Islet of Langerhans (tissue), 1 donor: ENCODE measurements around the gene SERPINE3.
A peak's percentile ranks its signal among the peaks of the same experiment; 100 is the strongest.

Experiments
- FAIRE-seq: peaks from one replicate; lab custom pipeline; 2011; peaks lifted over from hg19 to GRCh38; lab: Jason Lieb, UNC

The SERPINE3 gene

DNA sequence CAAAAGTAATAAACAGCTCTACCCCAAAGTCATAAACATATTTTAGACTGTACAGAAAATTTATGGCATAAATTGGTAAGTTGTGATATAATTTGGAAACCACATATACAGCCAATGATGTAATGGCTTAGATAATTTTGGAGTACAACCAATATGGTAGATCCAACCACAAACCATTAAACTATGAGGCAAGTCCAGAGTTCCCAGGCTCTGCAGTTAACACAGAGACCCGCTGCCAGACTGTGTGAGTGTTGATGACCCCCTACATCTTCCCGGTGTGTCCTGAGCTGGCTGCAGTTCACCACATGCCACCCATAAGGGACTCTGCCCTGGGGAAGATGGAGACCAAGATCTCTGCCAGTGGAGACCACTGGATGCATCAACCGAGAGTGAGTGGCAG, 9.9 kb upstream of the SERPINE3 start:
- FAIRE-seq, result no peak

DNA sequence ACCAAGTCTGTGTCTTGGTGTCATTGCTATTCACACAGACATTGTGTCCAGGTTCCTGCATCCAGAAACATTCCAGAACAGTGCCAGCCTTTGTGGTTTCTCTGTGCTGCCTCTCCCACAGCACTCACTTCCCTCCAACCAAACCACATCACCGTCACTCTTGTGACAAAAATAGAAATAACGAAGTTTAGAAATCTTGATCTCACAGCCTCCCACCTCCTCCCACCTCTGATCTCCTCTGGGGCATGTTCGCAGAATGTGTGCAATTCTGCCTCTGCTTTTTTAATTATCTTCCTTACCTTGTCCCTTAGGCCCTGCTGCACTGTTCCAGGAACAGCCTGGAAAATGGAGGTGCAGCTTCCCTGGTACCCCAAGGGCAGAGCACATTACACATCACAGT, 8.7 kb upstream of the SERPINE3 start:
- no peak for FAIRE-seq

DNA sequence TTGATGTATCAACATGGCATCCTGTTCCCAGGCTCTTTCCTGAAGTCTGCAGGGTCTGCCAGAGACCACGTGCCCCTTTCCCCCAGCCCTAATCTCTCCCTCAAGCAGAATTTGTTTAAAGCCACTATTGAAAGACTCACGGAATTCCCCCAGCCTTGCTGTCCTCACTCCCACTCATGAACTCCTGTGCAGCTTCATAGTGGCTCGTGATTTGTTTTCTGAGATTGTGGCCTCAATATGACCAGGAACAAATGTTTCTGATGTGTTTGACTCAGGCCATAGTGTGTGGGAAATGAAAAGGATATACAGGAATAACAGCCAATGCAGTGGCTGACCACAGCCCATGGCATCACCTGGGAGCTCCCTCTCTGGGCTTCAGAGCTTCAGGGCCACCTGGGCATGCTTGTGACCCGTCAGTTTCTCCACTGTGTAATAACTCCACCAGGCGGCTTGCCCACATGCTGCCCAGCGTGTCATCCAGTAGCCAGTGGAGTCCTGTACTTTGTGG, 8.1 kb upstream of the SERPINE3 start:
- FAIRE-seq, result no peak

DNA sequence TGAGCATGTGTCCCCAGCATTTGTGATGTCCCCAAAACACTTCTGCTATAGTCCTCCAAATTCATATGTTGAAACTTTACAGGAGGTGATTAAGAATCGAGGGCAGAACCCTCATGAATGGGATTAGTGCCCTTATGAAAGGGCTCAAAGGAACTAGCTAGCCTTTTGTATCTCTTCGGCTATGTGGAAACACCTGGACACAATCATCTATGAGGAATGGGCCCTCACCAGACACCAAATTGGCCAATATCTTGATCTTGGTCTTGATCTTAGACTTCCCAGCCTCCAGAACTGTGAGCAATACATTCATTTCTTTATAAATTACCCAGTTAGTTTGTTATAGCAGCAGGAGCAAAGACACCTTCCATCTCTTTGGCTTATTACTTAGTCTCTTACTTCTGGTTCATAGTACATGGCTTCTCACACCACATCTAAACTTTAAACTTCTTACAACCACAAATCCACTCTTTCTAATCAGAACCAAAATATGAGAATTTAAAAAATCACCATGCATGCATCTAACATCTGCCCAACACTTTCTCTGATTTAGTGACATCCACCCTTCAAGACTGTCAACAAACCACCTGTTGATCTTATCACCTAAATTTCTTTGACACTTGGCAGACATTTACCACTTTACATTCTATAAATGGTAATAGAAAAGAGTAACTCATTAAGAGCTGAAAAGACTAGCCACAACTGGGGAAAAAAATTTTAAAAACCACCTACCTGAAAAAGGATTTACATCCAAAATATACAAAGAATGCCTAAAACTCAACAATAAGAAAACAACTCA, 6.7 kb upstream of the SERPINE3 start:
- FAIRE-seq, result no peak

DNA sequence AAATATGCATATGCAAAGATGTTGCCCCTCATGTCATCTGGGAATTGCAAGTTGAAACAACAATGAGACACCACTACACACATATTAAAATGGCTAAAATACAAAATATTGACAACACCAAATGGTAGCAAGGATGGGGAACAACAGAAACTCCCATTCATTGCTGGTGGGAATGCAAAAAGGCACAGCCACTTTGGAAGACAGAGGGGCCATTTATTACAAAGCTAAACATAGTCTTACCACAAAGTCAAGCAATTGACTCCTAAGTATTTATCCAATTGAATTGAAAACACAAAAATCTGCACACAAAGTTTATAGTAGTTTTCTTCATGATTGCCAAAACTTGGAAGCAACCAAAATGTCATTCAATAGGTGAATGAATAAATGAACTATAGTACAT, 6.1 kb upstream of the SERPINE3 start:
- no peak for FAIRE-seq

DNA sequence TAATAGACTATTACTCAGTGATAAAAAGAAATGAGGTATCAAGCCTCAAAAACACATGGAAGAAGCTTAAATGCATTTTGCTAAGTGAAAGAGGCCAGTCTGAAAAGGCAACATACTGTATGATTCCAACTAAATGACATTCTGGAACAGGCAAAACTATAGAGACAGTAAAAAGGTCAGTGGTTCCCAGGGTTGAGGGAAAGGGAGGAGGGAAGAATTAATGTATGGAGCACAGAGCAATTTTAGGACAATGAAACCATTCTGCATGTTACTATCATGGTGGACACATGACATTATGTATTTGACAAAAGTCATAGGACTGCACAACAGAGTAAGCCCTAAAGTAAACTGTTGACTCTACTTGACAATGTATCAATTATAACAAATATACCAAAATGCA, 5.7 kb upstream of the SERPINE3 start:
- FAIRE-seq, result no peak

DNA sequence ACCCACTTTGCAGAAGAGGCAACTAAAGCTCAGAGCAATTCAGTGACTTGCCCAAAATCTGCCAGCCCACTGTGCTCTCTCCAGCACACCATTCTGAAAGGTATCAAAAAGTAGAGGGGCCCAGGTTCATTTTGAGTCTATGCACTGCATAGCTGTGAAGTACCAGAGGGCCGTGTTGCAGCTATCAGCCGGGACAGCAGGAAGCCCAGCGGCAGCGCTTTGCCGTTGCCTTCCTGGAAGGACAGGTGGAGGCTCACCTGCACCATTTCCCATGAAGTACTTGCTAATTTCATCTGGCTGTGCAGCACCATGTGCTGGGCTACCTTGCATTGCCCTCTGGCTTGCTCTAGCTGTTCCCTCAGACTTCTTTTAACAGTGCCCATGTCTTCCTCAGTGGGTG, 2.7 kb upstream of the SERPINE3 start:
- FAIRE-seq, result no peak

DNA sequence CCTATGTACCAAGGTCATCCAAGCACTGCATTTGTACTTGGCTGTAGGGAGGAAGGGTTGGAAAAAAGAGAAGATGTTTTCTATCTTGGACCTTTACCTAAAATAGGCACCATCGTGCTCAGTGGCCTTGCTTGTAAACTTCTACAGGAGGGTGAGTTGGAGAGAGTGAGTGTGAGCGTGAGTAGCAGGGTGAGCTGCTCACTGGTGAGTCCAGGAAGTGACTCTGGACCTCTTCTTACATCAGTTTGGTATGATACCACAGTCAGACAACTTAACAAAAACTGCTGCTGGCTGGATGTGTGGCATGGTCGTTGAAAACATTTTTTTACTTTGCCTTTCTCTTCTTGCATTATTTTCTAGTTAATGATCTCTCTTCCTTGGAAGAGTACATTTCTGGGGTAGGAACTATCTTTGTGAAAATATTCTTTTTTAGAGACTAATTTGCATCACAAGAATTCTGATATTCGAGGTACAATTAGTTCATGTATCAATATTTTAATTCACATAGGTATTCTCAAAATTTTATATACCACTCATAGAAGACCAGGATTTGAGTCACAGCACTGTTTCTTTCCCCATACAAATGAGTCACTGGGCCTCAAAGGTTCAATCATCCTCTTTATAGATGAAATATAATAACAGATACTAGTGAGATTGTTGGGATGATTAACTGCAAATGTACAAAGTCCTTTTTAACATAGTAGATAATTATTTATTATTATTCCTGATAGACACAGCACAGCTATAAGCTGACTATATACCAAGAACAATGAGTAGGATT, 651 bp downstream of the SERPINE3 start:
- no peak for FAIRE-seq

DNA sequence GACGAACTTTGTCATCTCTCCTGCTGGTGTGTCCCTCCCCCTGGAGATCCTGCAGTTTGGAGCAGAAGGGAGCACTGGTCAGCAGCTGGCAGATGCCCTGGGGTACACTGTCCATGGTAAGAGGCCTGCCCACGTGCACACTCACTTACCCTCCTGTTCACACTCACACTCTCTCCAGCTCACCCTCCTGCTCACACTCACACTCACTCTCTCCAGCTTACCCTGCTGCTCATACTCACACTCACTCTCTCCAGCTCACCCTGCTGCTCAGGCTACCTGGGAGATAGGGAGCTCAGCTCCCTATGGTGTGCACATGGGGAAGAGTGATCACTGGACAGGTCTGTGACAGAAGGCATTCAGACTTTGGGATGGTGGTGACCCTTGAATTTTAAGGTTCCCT, 1.7 kb downstream of the SERPINE3 start:
- no peak for FAIRE-seq

DNA sequence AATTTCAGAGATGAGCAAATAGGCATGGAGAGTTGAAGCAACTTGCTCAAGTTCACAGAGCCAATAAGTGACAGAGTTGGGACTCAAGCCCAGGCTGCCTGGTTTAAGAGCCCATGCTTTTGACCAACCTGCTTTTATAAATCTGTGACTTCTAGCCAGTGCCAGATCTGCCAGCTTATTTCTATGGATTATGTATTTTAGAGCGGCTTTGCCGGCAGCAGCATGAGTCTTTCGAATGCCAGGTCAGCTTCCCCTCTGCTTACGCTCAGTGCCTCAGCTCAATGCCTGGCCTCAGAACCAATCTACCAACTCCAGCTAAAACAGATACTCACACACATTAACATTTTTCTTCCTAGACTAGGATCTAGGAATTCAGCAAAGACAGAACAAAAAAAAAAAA, 2.3 kb downstream of the SERPINE3 start:
- FAIRE-seq, result no peak

DNA sequence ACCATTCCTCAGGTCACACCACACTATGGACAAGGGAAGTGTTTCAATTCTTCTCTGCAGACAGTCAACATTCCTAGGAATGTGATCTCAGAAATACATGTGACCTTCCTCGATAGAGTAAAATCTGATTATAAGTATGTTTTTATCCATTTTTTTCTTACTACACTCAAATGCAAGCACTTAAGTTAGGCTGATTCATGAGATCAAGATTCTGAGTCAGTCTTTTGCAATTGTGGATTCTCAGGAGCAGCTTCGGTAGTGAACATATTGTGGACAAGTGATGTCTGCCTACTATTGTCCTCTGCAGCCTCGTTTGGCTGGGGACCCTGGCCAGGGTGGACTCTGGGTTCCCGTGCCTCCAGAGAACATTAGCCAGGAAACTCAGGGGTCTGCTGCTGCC, 3.2 kb downstream of the SERPINE3 start:
- FAIRE-seq, result no peak

DNA sequence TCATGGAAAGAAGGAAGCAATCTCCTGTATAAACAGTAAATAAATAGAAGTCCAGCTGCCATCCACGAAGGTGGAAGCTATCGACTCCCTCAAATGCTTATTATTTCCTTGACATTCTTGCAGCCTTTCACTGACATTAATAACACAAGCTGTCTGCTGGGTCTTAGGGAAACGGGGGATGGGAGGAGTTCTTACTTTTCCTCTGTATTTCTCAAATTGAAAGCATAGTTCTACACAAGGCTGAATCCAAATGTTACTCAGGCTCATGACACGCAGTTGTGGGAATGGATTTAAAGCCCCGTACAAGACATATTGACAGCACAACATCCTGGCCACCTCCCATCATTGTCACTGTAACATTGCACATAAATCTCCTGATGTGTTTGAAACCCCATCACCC, 4.0 kb downstream of the SERPINE3 start:
- FAIRE-seq, result no peak

DNA sequence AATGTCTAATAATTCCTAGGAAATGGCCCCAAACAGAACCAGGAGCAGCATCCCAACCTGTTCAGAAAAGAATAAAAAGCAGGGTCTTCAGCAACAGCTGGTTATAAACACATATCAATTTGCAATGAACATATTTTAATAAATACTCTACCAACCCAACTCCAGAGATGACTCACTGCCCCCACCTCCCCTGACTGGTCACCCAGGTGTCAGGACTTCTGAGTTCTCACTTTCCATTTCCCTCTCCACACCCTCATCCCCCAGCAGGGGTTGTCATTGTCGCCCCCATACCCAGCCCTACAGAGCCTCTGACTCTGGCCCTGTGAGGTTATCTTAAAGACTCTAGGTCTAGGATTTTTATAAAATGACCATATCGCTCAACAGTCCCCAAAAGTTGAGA, 6.9 kb downstream of the SERPINE3 start:
- FAIRE-seq, result no peak

DNA sequence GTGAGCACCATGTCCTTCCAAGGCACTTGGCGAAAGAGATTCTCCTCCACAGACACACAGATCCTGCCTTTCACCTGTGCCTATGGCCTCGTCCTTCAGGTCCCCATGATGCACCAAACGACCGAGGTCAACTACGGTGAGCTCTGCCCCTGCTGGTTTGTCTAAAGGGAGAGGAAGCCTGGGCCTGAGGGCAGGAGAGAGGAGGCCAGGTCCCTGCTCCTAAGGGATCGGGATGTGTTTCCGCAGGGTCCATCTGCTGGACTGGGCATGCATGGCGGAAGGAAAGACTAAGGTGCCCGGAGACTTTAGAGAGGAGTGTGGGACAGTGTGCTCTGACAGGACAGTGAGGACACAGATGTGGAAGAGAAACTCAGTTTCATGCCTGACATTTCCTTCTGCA, 7.6 kb downstream of the SERPINE3 start:
- no peak for FAIRE-seq

DNA sequence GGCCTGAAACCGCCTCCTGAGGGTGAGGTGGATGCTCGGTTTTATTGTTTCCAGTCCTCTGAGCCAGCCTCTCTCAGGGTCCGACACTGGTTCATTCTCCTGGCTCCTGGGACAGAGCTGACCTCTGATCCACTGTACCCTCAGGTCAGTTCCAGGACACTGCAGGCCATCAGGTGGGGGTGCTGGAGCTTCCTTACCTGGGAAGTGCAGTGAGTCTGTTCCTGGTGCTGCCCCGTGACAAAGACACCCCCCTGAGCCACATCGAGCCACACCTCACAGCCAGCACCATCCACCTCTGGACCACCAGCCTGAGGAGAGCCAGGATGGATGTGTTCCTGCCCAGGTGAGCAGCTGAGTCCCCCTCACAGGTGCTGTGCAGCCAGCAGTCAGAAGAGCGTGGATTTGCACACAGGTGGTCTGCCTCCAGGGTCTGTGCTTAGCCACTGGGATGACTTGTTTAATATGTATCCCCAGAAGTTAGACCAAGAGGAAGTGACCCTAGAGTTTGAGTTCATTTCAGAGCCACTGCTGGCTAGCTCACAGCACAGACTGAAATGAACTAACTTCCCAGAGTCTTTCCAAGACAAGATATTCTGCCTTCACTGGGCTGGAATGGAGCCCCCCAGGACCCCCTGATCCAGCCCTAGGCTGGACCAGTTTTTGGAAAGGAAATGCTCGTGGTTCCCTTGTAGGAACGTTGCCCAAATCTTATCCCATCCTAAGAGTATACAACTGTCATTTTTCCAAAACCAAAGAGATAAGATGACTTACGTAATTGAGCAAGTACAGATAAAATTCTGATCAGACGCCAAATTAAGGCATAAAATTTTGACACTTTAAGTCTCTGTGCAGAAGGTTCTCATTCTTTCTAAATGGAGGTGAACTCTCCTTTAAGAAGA, 8.8 kb downstream of the SERPINE3 start:
- no peak for FAIRE-seq

DNA sequence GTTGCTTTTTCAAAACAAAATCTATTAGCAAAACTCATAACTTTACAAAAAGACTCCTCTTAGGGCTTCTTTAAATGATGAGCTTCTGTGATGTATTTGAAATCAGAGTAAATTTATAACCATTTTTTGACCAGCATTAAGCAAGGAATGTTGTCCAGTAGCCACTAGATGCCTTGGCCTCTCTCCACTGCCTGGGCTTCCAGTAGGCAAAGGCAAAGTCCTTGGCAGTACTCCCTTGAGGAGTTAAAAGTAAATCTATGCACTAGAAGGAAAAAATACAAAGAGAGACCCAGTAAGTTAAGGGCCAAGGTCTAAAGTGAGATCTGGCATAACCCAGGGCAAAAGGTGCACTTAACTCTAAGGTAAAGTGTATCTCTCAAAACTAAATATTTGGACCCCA, 9.5 kb downstream of the SERPINE3 start:
- no peak for FAIRE-seq

DNA sequence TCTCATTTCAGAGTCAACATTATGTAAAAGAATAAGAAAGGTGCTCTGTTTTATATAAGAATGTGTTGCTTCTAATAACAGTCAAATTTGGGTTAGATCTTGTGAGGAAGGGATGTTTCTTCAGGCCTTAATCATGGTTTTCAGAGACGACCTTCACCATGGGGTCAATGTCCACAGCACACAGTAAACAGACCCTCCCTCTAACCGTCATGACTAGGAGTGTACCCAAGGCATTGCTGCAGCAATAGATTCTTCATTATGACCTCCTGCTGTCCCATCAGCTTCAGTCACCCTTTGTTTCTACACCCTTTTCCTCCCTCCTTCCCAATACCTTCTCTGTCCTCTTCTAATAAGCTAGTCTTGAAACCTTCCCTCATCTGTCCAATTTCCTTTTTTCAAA, 15.7 kb downstream of the SERPINE3 start:
- FAIRE-seq, result no peak

DNA sequence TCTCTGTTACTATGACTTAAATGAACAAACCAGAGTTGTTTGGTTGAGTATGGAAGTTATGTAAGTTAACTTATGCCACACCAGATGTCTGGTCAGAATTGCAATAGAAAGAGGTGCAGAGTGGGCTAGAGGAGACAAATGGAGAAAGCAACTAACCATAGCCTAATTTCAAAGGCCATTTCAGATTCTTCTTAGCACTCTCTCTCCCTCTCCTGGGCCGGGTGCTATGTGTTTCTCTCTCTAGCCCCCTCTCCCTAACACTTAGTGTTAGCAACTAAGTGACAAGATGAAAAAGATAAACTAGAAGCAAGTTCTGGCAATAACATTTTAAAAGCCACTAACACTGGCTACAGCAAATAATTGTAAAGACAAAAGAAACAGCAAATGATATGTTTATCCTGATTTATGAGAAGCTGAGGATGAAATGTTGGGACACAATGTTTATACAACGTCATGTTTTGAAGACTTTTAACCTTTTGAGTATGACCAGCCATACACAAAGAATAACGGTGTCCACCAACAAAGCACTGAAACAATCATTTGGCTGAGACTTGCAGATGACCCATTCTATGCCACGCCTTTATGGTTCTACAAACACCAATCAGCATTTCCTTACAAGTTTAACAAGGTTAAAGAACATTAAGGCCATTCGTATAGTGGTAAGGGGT, 18.6 kb downstream of the SERPINE3 start:
- FAIRE-seq, result peak; percentile 43

DNA sequence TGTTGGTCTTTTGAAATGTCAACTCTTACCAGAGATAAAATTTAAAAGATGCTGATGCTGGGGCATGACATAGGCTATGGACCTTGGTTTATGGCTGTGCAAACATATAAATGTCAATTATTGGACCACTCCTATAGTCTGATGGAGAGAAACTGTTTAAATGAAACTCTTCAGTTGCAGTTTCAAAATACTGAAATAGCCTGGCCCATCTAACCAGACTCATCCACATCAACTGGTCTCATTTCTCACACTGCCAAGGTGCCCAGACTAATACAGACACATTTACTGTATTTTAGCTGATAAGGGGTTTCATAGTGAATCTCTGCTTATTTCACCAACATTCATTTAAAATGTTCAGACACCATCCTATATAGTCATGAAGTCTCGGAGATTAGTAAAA, 19.9 kb downstream of the SERPINE3 start:
- FAIRE-seq, result no peak

DNA sequence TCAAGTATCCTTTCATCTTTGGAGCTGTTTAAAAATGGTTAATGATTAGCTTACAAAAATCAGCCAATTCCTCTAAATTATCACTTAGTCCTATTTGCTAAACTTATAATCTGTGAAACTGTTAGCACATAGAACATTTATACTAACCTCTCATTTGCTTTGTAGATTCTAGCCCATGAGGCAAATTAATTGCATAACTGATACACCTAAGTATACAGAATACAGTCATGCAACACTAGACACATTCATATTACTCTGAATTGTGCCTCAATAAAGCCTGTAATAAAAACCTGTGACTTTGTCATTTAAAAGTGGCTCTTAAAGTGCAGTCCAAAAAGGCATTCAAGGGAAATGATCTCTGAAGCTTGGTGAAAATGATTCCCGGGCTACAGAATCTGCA, 21.0 kb downstream of the SERPINE3 start:
- FAIRE-seq, result peak; percentile 90

DNA sequence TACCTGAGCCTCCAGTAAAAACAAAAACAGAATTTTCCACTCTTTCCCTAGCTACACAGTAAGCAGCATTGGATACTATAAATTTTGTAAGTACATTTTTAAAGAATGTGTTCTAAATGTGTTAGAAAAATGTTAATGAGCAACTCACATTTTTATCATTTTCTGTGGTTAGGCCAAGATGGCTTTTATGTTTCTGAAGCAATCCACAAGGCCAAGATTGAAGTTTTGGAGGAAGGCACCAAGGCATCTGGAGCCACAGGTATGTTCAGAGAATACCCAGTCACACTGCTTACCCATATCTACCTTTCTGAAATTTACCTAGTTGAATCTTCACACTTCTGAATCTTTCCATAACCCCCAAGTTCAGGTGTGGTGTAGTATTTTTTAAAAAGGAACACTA, 21.6 kb downstream of the SERPINE3 start:
- no peak for FAIRE-seq

DNA sequence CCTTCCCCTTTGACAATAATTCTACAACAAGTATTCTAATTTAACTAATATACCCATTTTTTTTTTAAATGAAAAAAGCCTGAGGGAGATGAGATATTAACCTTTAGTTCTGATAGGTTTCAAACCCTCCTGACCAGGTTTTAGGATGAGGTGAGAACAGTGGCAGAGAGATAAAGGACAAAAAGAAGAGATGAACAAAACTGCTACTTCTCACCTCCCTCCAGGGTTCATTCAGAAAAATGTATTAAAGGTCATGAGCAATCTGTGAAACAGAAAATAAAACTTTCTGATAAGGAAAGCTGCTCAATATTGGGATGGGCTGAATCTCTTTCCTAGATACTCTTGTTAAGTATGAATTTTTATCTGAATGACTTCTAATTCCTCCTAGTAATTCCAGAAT, 24.1 kb downstream of the SERPINE3 start:
- no peak for FAIRE-seq
